Right lobe of liver (tissue), 4 donors: ENCODE measurements around the gene RCAN2.

ENCODE experiments used
- POLR2A ChIP-seq: fragments of 450-650 bp; IDR thresholded peaks from one replicate; pipeline ENCODE4 v1.6.1; 2017; ENCODE audit warnings: antibody characterized with exemption, mild to moderate bottlenecking
- TF ChIP-seq, protein P1 (sequence below), 4 donors: fragments of 200-600 bp in 3 of 4; fragments of 450-650 bp in 1 of 4; IDR thresholded peaks; one replicate each; pipeline versions ENCODE4 v1.5.1 to v1.8.0; 2016 to 2022; ENCODE audit warnings: antibody characterized with exemption in 4 of 4, mild to moderate bottlenecking in 2 of 4
- donor health status: DM: no; HTN: no; CAD: no.
- donor health status: DM: no; HTN: no; CAD: no.
- donor health status: DM: no; HTN: yes; CAD: no.

DNA sequence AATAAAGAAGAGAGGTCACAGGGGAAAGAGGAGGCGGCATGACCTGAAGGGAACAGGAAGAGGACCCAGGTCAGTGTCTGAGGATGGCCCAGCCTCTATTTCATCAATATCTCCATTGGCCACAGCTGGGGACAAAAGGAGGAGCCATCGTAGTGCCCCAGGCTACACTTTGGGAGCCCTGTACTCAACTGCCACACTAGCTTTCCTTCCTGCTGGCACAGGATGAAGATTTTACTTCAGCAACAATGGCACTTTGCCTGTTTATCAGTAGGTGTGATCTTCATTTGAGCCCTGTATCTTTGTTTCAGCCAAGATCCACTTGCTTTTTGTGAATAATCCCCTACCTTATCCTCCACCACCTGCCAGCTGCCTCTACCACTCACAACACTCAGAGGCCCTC, 35.4 kb upstream of the RCAN2 start:
- TF ChIP-seq, protein P1, sequence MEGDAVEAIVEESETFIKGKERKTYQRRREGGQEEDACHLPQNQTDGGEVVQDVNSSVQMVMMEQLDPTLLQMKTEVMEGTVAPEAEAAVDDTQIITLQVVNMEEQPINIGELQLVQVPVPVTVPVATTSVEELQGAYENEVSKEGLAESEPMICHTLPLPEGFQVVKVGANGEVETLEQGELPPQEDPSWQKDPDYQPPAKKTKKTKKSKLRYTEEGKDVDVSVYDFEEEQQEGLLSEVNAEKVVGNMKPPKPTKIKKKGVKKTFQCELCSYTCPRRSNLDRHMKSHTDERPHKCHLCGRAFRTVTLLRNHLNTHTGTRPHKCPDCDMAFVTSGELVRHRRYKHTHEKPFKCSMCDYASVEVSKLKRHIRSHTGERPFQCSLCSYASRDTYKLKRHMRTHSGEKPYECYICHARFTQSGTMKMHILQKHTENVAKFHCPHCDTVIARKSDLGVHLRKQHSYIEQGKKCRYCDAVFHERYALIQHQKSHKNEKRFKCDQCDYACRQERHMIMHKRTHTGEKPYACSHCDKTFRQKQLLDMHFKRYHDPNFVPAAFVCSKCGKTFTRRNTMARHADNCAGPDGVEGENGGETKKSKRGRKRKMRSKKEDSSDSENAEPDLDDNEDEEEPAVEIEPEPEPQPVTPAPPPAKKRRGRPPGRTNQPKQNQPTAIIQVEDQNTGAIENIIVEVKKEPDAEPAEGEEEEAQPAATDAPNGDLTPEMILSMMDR (IDR thresholded peaks at IDR 0.05) = no peak
- TF ChIP-seq POLR2A = no peak
